ENCODE results near the gene STS.
"Not testable (repeated sequence)": the region's sequence is repeated elsewhere in the genome, so short reads cannot be mapped to it uniquely, and the experiment has no call there.

STS gene

GRCh38 chrX:7178859-7179258 is 31.3 kb downstream of the STS start:
- DNase-seq (ENCODE audit: low read depth in 2 of 2, low spot score in 1 of 2): not testable (repeated sequence)

GRCh38 chrX:7179446-7179845 is 31.9 kb downstream of the STS start:
- DNase-seq (ENCODE audit: low read depth in 2 of 2, low spot score in 1 of 2): no peak

GRCh38 chrX:7184816-7185215 is 37.3 kb downstream of the STS start:
- no peak for DNase-seq (ENCODE audit: low read depth in 2 of 2, low spot score in 1 of 2)

- DNase-seq (ENCODE audit: low read depth in 2 of 2, low spot score in 1 of 2): no peak
Measured at GRCh38 chrX:7188672-7189071, 41.2 kb downstream of the STS start.

GRCh38 chrX:7190157-7190556 is 42.6 kb downstream of the STS start:
- DNase-seq (ENCODE audit: low read depth in 2 of 2, low spot score in 1 of 2): no peak

GRCh38 chrX:7191681-7192110 is 44.2 kb downstream of the STS start:
- DNase-seq (ENCODE audit: low read depth in 2 of 2, low spot score in 1 of 2): no peak

- DNase-seq (ENCODE audit: low read depth in 2 of 2, low spot score in 1 of 2): no peak
Measured at GRCh38 chrX:7192871-7193270, 45.4 kb downstream of the STS start.

GRCh38 chrX:7194606-7195005 is 47.1 kb downstream of the STS start:
- no peak for DNase-seq (ENCODE audit: low read depth in 2 of 2, low spot score in 1 of 2)

Measured in stimulated activated CD8-positive, alpha-beta memory T cell treated with anti-CD3 and anti-CD28 coated beads, Interleukin-4, amount 100 ng/mL, for 1 hour (primary cell).